Stimulated activated CD8-positive, alpha-beta memory T cell treated with anti-CD3 and anti-CD28 coated beads, Interleukin-4, amount 100 ng/mL, for 4 hours (primary cell): ENCODE data around the gene NAALADL2.

Source experiments
- DNase-seq, 2 donors: peaks; one replicate each; pipeline ENCODE4 v3.0.0-alpha.2; 2020; ENCODE audit warnings: low read depth in 2 of 2, low spot score in 1 of 2

The NAALADL2 gene

DNA sequence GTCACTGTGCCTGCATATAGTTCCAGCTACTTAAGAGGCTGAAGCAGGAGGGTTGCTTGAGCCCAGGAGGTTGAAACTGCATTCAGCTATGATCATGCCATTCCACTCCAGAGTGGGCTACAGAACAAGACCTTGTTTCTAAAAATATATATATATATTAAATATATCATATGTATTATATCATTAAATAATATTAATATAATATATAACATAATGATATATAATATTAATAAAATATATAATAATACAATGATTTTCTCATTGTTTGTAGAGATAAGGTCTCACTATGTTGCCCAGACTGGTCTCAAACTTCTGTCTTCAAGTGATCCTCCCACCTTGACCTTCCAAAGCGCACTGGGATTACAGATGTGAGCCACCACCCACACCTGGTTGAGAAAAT is 101.8 kb downstream of the NAALADL2 start:
- no peak for DNase-seq

DNA sequence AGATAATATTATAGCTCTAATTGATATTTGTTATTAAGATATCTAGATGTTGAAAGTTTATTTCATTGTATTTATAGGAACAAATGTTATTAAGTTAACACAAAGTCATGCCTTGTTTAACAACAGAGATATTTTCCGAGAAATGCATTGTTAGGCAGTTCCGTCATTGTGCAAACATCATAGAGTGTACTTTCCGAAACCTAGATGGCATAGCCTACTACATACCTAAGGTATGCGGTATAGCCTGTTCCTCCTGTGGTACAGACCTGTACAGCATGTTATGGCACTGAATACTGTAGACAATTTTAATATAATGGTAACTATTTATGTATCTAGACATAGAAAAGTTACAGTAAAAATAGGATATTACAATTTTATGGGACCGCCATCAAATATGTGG is 114.3 kb downstream of the NAALADL2 start:
- no peak for DNase-seq

DNA sequence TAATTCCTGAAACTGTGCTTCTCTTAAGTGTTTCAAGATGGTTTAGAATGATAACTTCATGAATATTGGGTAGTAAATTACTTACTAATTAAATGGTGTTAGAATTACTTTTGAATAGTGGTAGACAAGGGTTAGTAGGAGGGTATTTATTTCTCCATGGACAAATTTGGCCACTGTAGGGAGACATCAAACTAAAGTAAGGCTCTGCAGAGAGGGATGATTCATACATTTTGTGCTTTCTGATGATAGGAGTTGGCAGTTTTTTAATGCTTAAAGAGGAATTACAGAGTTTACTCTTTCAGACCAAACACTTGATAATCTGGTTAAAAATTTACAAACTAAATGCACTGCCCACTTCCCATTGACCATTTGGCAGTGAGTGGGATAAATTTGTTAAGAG is 127.6 kb downstream of the NAALADL2 start:
- no peak for DNase-seq

GRCh38 chr3:175001091-175001490 is 142.0 kb downstream of the NAALADL2 start:
- no peak for DNase-seq

- no peak for DNase-seq
These were observed 143.6 kb downstream of the NAALADL2 start for GRCh38 chr3:175002732-175003143.

DNA sequence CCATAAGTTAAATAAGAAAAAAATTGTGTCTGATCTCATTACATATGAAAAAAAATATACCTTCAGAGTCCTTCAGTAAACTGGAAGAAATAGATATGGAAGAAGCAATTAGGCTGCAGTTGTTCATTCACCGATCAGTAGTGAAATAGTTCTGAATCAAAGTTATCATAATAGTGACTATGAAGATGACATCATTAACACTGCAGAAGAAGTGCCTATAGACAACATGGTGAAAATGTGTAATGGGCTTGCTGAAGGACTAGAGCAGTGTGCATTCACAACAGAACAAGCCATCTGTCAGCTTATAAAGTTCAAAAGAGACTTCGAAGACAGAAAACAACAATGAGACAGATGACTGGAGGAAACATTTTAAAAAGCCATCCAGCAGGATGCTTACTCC is 144.5 kb downstream of the NAALADL2 start:
- no peak for DNase-seq

GRCh38 chr3:175005193-175005592 is 146.1 kb downstream of the NAALADL2 start:
- no peak for DNase-seq

DNA sequence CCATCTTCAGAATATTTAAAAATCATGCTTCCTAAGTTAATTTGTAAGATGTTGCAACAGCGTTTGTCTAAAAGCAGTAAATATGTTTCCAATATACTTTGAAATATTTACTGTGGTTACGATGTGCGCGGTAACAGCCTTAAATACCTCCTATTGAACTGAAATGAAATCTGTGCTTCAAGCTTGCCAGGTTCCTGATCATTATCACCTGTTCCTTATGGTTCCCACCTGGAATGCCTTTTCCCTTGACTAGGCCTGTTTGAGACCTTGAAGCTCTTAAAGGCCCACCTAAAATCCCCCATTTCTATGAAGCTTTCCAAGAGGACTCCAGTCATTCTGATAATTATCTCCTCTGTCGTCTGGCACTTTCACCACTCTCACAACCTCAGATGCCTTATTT is 146.7 kb downstream of the NAALADL2 start:
- DNase-seq, result no peak

GRCh38 chr3:175007306-175007705 is 148.2 kb downstream of the NAALADL2 start:
- no peak for DNase-seq

DNA sequence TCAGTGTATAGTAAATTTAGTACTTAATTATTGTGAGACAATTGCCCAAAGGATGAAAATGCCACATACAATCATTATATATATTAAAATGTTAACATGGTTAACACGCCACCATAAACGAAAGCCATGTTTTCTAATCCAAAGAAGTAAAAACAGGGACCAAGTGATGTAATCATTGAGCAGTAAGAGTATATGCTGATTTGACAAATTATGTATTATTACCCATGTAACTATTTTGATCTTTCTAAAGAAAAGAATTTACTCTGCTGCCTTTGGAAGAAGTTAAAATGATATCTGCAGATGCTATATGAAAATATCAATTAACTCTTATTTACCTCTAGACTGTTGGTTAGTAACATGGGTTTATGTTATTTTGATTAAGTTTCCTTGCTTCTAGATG is 150.2 kb downstream of the NAALADL2 start:
- DNase-seq, result no peak

DNA sequence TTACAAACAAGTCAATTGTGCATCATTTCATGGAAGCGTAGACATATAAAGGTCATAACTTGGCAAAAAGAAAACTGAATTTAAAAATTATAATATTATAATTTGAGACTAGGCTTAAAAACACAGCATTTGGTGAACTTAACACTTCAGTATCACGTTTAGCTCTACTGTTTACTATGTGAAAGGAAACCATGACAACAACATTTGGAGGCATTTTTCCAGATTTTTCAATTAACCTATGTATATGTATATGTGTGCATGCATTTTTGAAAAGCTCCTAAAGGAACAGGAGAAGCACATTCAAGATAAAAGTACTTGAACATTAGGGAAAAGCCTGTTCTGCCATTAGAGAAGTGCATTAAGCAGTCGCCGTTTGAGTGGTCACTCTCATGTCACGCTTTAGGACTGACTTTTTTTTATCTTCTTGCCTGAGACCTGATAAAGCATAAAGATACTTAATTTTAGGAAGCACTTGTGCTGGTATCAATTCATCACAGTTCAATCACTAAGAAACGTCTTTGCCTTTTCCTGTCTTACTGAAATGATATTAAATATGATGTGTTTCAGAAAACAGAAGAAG is 156.0 kb downstream of the NAALADL2 start:
- DNase-seq, result no peak

DNA sequence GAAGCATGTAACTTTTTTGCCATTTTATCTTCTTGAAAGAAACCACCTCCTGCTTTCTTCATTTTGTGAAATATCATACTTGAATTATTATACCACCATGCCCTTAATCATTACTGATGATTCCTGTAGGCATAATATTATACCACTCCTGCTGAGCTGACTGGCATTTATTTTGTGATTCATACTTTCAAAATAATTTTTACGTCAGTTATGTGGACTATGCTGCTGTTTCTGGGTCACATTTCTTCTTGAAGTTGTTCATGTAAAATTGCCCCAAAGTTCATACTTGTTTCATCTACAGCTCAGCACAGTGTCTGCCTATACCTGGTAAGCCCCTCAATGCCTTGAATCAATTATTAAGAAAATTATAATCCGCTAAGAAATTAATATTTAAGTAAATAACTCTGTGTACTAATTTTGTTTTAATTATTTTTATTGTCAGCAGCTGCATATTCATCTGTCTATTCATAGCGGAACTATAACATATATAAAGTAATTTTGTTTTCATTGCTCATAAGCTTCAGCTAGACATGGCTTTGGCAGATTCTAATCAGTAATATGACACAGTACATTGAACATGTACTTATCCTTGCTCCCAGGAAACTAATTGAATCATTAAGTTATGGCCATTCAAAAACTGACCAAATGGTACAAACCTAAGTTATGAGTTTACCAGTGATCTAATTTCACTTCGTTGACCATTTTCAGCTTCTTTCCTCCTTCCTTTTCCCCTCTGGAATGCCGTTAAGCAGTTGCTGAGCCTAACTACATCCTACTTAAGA is 160.0 kb downstream of the NAALADL2 start:
- no peak for DNase-seq

GRCh38 chr3:175020101-175020500 is 161.0 kb downstream of the NAALADL2 start:
- DNase-seq, result no peak

- DNase-seq, result no peak
These were observed 170.7 kb downstream of the NAALADL2 start for GRCh38 chr3:175029828-175030227.

- DNase-seq, result no peak
These were observed 180.7 kb downstream of the NAALADL2 start for GRCh38 chr3:175039875-175040274.

DNA sequence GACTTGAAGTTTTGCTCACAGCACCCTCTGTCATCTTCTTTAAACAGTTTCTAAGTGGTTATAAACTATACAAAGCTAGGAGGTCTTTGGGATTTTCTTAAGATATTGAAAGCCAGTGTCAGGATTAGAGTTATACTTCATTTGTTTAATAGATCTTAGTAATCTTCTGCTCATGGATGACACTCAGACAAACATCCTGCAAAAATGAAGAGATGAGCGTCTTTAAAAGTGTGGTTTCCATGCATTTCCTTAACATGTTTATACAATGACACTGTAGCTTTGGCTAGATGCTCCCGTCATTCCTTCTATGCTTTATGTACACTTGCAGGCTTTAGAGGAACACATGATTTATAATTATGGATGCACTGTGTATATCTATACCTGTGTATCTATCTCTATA is 182.2 kb downstream of the NAALADL2 start:
- no peak for DNase-seq

- no peak for DNase-seq
These were observed 187.5 kb downstream of the NAALADL2 start for GRCh38 chr3:175046601-175047000.

DNA sequence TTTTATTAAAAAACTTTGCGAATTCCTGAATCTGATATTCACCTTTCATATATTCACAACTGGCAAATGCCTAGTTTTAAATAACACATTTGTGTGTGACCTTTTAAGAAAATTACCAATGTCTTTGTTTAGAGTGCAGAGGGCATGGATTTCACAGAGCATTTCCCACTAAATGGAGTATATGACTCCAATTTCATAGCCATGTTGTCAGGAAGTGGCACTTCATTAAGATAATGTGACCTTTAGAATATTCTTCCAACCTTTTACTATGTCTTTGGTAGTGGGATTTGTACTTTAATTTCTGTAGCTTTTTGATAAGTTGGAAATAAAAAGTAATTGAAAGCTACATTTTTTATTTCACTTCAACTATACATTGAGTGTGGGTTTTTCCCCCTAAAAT is 188.7 kb downstream of the NAALADL2 start:
- DNase-seq, result no peak

DNA sequence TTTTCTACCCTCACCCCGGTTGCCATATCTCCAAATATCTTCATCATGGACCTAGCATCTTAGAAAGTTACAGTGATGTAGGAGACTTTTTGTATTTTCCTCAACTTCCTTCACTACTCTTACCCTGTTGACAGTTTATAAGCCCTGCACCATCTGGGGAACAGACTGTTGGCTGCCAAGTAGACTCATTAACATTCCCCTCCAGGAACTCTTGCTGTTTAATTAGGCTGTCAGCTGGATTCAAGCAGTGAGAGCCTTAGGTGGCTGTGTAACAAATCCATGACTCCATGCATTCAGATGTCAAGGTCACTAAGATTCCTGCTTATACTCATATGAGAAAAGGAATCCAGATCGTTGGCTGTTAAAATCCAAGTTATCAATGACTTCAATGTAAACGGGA is 198.3 kb downstream of the NAALADL2 start:
- no peak for DNase-seq

- DNase-seq, result no peak
These were observed 200.7 kb downstream of the NAALADL2 start for GRCh38 chr3:175059788-175060187.

GRCh38 chr3:175065497-175065896 is 206.4 kb downstream of the NAALADL2 start:
- no peak for DNase-seq

- DNase-seq, result no peak
These were observed 207.7 kb downstream of the NAALADL2 start for GRCh38 chr3:175066617-175067415.
